ENCODE data around the gene BPIFB1. TPM values are rescaled to one million over a fixed set of nuclear protein-coding genes. Genes with fewer than 3 reads are reported as not detected.

BPIFB1 gene
- total RNA-seq, 1 experiment from 2014 or later, result not detected

Other genes starting within 250 kb of the BPIFB1 start
- not detected in 2 replicates for gene BPIFB3, start 229.3 kb upstream of the BPIFB1 start, total RNA-seq (2014; rRNA removed; shearing (Covaris generic))
- gene BPIFB4, start 203.6 kb upstream of the BPIFB1 start, total RNA-seq (2014; rRNA removed; shearing (Covaris generic)), result not detected in 2 replicates
- not detected in 2 replicates for gene BPIFA2, start 115.1 kb upstream of the BPIFB1 start, total RNA-seq (2014; rRNA removed; shearing (Covaris generic))
- gene BPIFA3, start 65.9 kb upstream of the BPIFB1 start, total RNA-seq (2014; rRNA removed; shearing (Covaris generic)), result not detected in 2 replicates
- gene BPIFA1, start 47.2 kb upstream of the BPIFB1 start, total RNA-seq (2014; rRNA removed; shearing (Covaris generic)), result not detected in 2 replicates
- gene CDK5RAP1, start 118.3 kb downstream of the BPIFB1 start, total RNA-seq (2014; rRNA removed; shearing (Covaris generic)), result 20.5 and 28.5 TPM in 2 replicates
- gene SNTA1, start 160.5 kb downstream of the BPIFB1 start, total RNA-seq (2014; rRNA removed; shearing (Covaris generic)), result 25.8 and 32.4 TPM in 2 replicates
- gene CBFA2T2, start 206.9 kb downstream of the BPIFB1 start, total RNA-seq (2014; rRNA removed; shearing (Covaris generic)), result 7.5 and 13.8 TPM in 2 replicates

Data from M059J (cell line).